LHCN-M2 (cell line): ENCODE data around the gene CCDC186. TPM values are rescaled to one million over a fixed set of nuclear protein-coding genes. Genes with fewer than 3 reads are reported as not detected.

Experiments
- total RNA-seq: library from RNA; depleted of rRNA; stranded (reverse); fragments of >200 nt; gene quantifications from 2 replicates; pipeline ENCODE4 v1.2.3, GENCODE V29; 2014; rRNA removed

Gene CCDC186
- total RNA-seq, 1 experiment from 2014 or later = 6.5 TPM

Other genes starting within 250 kb of the CCDC186 start
- gene ADRB1, start 130.3 kb downstream of the CCDC186 start, total RNA-seq = 0.11 and 0.13 TPM in 2 replicates
- gene TDRD1, start 5.2 kb upstream of the CCDC186 start, total RNA-seq = 0.06 TPM in 1 of 2 replicates, not detected in the other
- not detected in 2 replicates for gene VWA2, start 65.1 kb upstream of the CCDC186 start, total RNA-seq
- under 0.01 TPM in 1 of 2 replicates, not detected in the other for gene AFAP1L2, start 230.3 kb upstream of the CCDC186 start, total RNA-seq